ENCODE data around the gene GRB10.

DNA sequence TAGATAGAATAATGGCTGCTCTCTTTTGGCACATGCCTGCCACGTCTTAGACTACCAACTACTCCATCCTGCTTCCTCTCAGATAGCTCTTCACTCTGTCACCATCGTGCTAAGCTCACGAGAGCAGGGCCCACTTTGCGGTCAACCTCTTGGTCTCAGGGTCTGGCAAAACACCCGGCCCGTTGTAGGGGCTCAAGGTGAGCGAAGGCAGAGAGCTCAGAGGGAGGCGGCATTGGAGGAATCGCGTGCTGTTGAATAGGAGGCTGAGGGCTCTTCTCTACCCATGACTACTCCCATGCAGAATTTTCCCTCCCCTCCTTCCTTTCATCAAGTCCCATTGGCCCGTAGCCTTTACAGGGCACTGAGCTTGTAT, 116.6 kb downstream of the GRB10 start:
- TF ChIP-seq CTCF (IDR thresholded peaks at IDR 0.05) (no peak), REST (IDR thresholded peaks at IDR 0.05) (no peak), RFX5 (IDR thresholded peaks at IDR 0.05) (no peak), ZC3H11A (IDR thresholded peaks at IDR 0.05) (no peak), RAD21 (conservative IDR thresholded peaks at IDR 0.05 in 1 of 2, IDR thresholded peaks at IDR 0.05 in 1 of 2) (no peak), EP300 (IDR thresholded peaks at IDR 0.05) (no peak), POLR2A (IDR thresholded peaks at IDR 0.05; ENCODE audit: low read length) (no peak), CHD2 (IDR thresholded peaks at IDR 0.05; ENCODE audit: low read length, partially characterized antibody) (no peak), CEBPB (IDR thresholded peaks at IDR 0.05) (no peak), PHF8 (IDR thresholded peaks at IDR 0.05; ENCODE audit: borderline replicate concordance, low read depth) (no peak), CHD4 (IDR thresholded peaks at IDR 0.05; ENCODE audit: borderline replicate concordance) (no peak), EHMT2 (IDR thresholded peaks at IDR 0.05; ENCODE audit: low read depth) (no peak)
- TF ChIP-seq, protein P1, sequence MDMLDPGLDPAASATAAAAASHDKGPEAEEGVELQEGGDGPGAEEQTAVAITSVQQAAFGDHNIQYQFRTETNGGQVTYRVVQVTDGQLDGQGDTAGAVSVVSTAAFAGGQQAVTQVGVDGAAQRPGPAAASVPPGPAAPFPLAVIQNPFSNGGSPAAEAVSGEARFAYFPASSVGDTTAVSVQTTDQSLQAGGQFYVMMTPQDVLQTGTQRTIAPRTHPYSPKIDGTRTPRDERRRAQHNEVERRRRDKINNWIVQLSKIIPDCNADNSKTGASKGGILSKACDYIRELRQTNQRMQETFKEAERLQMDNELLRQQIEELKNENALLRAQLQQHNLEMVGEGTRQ (IDR thresholded peaks at IDR 0.05), result no peak
- TF ChIP-seq, protein P2, sequence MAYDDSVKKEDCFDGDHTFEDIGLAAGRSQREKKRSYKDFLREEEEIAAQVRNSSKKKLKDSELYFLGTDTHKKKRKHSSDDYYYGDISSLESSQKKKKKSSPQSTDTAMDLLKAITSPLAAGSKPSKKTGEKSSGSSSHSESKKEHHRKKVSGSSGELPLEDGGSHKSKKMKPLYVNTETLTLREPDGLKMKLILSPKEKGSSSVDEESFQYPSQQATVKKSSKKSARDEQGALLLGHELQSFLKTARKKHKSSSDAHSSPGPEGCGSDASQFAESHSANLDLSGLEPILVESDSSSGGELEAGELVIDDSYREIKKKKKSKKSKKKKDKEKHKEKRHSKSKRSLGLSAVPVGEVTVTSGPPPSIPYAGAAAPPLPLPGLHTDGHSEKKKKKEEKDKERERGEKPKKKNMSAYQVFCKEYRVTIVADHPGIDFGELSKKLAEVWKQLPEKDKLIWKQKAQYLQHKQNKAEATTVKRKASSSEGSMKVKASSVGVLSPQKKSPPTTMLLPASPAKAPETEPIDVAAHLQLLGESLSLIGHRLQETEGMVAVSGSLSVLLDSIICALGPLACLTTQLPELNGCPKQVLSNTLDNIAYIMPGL (CRISPR knock-in tag; IDR thresholded peaks at IDR 0.05; ENCODE audit: borderline replicate concordance), result no peak

Measured in A549 (cell line).